Measurements from ENCODE around the gene KNCN.

The KNCN gene

GRCh38 chr1:46555826-46556619, 4.6 kb upstream of the KNCN start:
- no peak for DNase-seq (ENCODE audit: low spot score)
- TF ChIP-seq CTCF (IDR thresholded peaks at IDR 0.05; ENCODE audit: extremely low read depth, missing control alignments) = no peak

GRCh38 chr1:46554597-46555381, 3.3 kb upstream of the KNCN start:
- DNase-seq (ENCODE audit: low spot score) = no peak
- no peak for TF ChIP-seq CTCF (IDR thresholded peaks at IDR 0.05; ENCODE audit: extremely low read depth, missing control alignments)

GRCh38 chr1:46554236-46554596, 2.8 kb upstream of the KNCN start:
- no peak for DNase-seq (ENCODE audit: low spot score)

GRCh38 chr1:46553506-46553905, 2.1 kb upstream of the KNCN start:
- TF ChIP-seq CTCF (IDR thresholded peaks at IDR 0.05; ENCODE audit: extremely low read depth, missing control alignments) = no peak
- no peak for DNase-seq (ENCODE audit: low spot score)

More at GRCh38 chr1:46554236-46554596, 2.8 kb upstream of the KNCN start:
- no peak for TF ChIP-seq CTCF (IDR thresholded peaks at IDR 0.05; ENCODE audit: extremely low read depth, missing control alignments)

- DNase-seq (ENCODE audit: low spot score) = no peak
- no peak for TF ChIP-seq CTCF (IDR thresholded peaks at IDR 0.05; ENCODE audit: extremely low read depth, missing control alignments)
Measured at GRCh38 chr1:46552357-46553237, 1.1 kb upstream of the KNCN start.

GRCh38 chr1:46550751-46551231, 656 bp downstream of the KNCN start:
- no peak for DNase-seq (ENCODE audit: low spot score)
- TF ChIP-seq CTCF (IDR thresholded peaks at IDR 0.05; ENCODE audit: extremely low read depth, missing control alignments) = no peak
